ENCODE data around the gene ZNF746.

Gene ZNF746

GRCh38 chr7:149468208-149468607 lies 29.4 kb downstream of the ZNF746 start:
- TF ChIP-seq CTCF (IDR thresholded peaks at IDR 0.05; ENCODE audit: low read depth, low read length) = peak; percentile 31; the same call in 1 of the 2 replicates
- Histone ChIP-seq H3K27ac (no peak overlapping the region), H3K27me3 (ENCODE audit: insufficient read depth, low read depth, severe bottlenecking) (no peaks in the 10 kb centered on the region), H3K36me3 (peaks cover 8% of the 10 kb centered on the region), H3K9me3 (ENCODE audit: severe bottlenecking) (no peaks in the 10 kb centered on the region), H3K4me3 (ENCODE audit: low read depth, low read length) (no peak overlapping the region)
- no peak for DNase-seq

- Histone ChIP-seq H3K36me3 (peaks cover under 1% of the 10 kb centered on the region; the same call in 1 of the 2 replicates), H3K4me3 (ENCODE audit: low read depth, low read length) (no peak overlapping the region), H3K9me3 (ENCODE audit: severe bottlenecking) (no peaks in the 10 kb centered on the region), H3K27ac (no peak overlapping the region), H3K27me3 (ENCODE audit: insufficient read depth, low read depth, severe bottlenecking) (no peaks in the 10 kb centered on the region)
- DNase-seq = no peak
- no peak for TF ChIP-seq CTCF (IDR thresholded peaks at IDR 0.05; ENCODE audit: low read depth, low read length)
These were observed 30.2 kb downstream of the ZNF746 start for GRCh38 chr7:149467321-149467859.

GRCh38 chr7:149466364-149466763 lies 31.2 kb downstream of the ZNF746 start:
- no peaks in the 10 kb centered on the region for H3K9me3 ChIP-seq (ENCODE audit: severe bottlenecking)
- no peak for TF ChIP-seq CTCF (IDR thresholded peaks at IDR 0.05; ENCODE audit: low read depth, low read length)
- H3K4me3 ChIP-seq (ENCODE audit: low read depth, low read length) = no peak overlapping the region
- H3K36me3 ChIP-seq = no peaks in the 10 kb centered on the region
- no peak for DNase-seq
- H3K27ac ChIP-seq = no peak overlapping the region
- H3K27me3 ChIP-seq (ENCODE audit: insufficient read depth, low read depth, severe bottlenecking) = peaks cover 3% of the 10 kb centered on the region

- Histone ChIP-seq H3K27me3 (ENCODE audit: insufficient read depth, low read depth, severe bottlenecking) (peaks cover 7% of the 10 kb centered on the region), H3K9me3 (ENCODE audit: severe bottlenecking) (no peaks in the 10 kb centered on the region), H3K27ac (no peak overlapping the region), H3K36me3 (no peaks in the 10 kb centered on the region), H3K4me3 (ENCODE audit: low read depth, low read length) (no peak overlapping the region)
- DNase-seq = no peak
- TF ChIP-seq CTCF (IDR thresholded peaks at IDR 0.05; ENCODE audit: low read depth, low read length) = no peak
These were observed 34.0 kb downstream of the ZNF746 start for GRCh38 chr7:149463500-149464161.

GRCh38 chr7:149462101-149462520 lies 35.5 kb downstream of the ZNF746 start:
- Histone ChIP-seq H3K4me3 (ENCODE audit: low read depth, low read length) (no peak overlapping the region), H3K9me3 (ENCODE audit: severe bottlenecking) (no peaks in the 10 kb centered on the region), H3K27ac (no peak overlapping the region), H3K27me3 (ENCODE audit: insufficient read depth, low read depth, severe bottlenecking) (peaks cover 8% of the 10 kb centered on the region), H3K36me3 (no peaks in the 10 kb centered on the region)
- TF ChIP-seq CTCF (IDR thresholded peaks at IDR 0.05; ENCODE audit: low read depth, low read length) = no peak
- DNase-seq = no peak
